Measurements from ENCODE around the gene NAXD.
"Not testable (repeated sequence)": the region's sequence is repeated elsewhere in the genome, so short reads cannot be mapped to it uniquely, and the experiment has no call there.

NAXD gene

DNA sequence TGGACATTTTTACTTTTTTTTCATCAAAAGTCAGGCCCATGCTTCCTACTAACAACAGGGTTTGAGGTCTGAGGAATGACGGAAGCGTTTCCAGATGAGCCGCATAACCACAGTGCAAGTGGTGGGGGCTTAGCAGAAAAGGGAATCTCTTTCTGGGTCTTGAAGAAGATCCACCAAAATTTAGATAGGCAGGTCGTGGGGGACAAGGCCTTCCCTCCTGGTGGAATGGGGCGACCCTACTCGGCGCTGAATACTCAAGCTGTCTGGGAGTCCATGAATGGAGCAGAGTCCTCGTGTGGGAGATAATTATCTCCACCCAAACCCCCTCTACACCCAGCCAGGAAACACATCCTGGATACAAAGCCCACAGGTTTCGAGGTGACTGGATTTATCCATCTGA is 53.7 kb downstream of the NAXD start:
- TF ChIP-seq ZNF585B (tag by site-specific recombination; IDR thresholded peaks at IDR 0.05): no peak
- TF ChIP-seq, protein P1, sequence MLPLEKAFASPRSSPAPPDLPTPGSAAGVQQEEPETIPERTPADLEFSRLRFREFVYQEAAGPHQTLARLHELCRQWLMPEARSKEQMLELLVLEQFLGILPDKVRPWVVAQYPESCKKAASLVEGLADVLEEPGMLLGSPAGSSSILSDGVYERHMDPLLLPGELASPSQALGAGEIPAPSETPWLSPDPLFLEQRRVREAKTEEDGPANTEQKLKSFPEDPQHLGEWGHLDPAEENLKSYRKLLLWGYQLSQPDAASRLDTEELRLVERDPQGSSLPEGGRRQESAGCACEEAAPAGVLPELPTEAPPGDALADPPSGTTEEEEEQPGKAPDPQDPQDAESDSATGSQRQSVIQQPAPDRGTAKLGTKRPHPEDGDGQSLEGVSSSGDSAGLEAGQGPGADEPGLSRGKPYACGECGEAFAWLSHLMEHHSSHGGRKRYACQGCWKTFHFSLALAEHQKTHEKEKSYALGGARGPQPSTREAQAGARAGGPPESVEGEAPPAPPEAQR (tag by site-specific recombination; IDR thresholded peaks at IDR 0.05): no peak
- TF ChIP-seq ZNF544 (tag by site-specific recombination; IDR thresholded peaks at IDR 0.05): no peak
- TF ChIP-seq OSR2 (tag by site-specific recombination; IDR thresholded peaks at IDR 0.05): no peak
- no peak for TF ChIP-seq ZNF660 (tag by site-specific recombination; IDR thresholded peaks at IDR 0.05)
- TF ChIP-seq, protein P2, sequence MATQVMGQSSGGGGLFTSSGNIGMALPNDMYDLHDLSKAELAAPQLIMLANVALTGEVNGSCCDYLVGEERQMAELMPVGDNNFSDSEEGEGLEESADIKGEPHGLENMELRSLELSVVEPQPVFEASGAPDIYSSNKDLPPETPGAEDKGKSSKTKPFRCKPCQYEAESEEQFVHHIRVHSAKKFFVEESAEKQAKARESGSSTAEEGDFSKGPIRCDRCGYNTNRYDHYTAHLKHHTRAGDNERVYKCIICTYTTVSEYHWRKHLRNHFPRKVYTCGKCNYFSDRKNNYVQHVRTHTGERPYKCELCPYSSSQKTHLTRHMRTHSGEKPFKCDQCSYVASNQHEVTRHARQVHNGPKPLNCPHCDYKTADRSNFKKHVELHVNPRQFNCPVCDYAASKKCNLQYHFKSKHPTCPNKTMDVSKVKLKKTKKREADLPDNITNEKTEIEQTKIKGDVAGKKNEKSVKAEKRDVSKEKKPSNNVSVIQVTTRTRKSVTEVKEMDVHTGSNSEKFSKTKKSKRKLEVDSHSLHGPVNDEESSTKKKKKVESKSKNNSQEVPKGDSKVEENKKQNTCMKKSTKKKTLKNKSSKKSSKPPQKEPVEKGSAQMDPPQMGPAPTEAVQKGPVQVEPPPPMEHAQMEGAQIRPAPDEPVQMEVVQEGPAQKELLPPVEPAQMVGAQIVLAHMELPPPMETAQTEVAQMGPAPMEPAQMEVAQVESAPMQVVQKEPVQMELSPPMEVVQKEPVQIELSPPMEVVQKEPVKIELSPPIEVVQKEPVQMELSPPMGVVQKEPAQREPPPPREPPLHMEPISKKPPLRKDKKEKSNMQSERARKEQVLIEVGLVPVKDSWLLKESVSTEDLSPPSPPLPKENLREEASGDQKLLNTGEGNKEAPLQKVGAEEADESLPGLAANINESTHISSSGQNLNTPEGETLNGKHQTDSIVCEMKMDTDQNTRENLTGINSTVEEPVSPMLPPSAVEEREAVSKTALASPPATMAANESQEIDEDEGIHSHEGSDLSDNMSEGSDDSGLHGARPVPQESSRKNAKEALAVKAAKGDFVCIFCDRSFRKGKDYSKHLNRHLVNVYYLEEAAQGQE (tag by site-specific recombination; IDR thresholded peaks at IDR 0.05): no peak
- TF ChIP-seq ZNF473 (tag by site-specific recombination; IDR thresholded peaks at IDR 0.05): no peak
- TF ChIP-seq ZNF404 (tag by site-specific recombination; IDR thresholded peaks at IDR 0.05): no peak
- no peak for TF ChIP-seq ZSCAN23 (tag by site-specific recombination; IDR thresholded peaks at IDR 0.05)
- TF ChIP-seq ZNF501 (tag by site-specific recombination; IDR thresholded peaks at IDR 0.05): no peak
- TF ChIP-seq SP7 (tag by site-specific recombination; IDR thresholded peaks at IDR 0.05): no peak
- TF ChIP-seq ZBTB1 (tag by site-specific recombination; IDR thresholded peaks at IDR 0.05): no peak
- TF ChIP-seq, protein P3, sequence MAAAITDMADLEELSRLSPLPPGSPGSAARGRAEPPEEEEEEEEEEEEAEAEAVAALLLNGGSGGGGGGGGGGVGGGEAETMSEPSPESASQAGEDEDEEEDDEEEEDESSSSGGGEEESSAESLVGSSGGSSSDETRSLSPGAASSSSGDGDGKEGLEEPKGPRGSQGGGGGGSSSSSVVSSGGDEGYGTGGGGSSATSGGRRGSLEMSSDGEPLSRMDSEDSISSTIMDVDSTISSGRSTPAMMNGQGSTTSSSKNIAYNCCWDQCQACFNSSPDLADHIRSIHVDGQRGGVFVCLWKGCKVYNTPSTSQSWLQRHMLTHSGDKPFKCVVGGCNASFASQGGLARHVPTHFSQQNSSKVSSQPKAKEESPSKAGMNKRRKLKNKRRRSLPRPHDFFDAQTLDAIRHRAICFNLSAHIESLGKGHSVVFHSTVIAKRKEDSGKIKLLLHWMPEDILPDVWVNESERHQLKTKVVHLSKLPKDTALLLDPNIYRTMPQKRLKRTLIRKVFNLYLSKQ (tag by site-specific recombination; IDR thresholded peaks at IDR 0.05; ENCODE audit: borderline replicate concordance): no peak
- no peak for TF ChIP-seq FEZF1 (tag by site-specific recombination; IDR thresholded peaks at IDR 0.05)
- POLR2A ChIA-PET: no interaction called here
- CTCF ChIA-PET: no interaction called here
- no peaks in the 10 kb centered on the region for H3K9me3 ChIP-seq (ENCODE audit: control insufficient read depth, insufficient read depth, low read depth, low read length)
- H3K27ac ChIP-seq (ENCODE audit: extremely low read depth, low read depth, low read length): no peak overlapping the region
- no peaks in the 10 kb centered on the region for H3K4me1 ChIP-seq (ENCODE audit: control insufficient read depth, insufficient read depth, low read length)
- peaks cover 0 to 59% of the 10 kb centered on the region in 2 experiments; a peak in 1 of 3 replicates for H3K36me3 ChIP-seq (ENCODE audit: control insufficient read depth in 2 of 2, insufficient read depth in 1 of 2, low read length in 2 of 2)
- H3K4me3 ChIP-seq (ENCODE audit: low read depth, low read length): no peak overlapping the region

DNA sequence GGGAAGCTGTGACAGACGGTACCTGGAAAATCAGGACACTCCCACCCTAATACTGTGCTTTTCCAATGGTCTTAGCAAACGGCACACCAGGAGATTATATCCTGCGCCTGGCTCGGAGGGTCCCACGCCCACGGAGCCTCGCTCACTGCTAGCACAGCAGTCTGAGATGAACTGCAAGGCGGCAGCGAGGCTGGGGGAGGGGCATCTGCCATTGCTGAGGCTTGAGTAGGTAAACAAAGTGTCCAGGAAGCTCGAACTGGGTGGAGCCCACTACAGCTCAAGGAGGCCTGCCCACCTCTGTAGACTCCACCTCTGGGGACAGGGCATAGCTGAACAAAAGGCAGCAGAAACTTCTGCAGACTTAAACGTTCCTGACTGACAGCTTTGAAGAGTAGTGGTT is 54.5 kb downstream of the NAXD start:
- H3K27ac ChIP-seq (ENCODE audit: extremely low read depth, low read depth, low read length); H3K4me3 ChIP-seq (ENCODE audit: low read depth, low read length); POLR2A ChIA-PET; H3K9me3 ChIP-seq (ENCODE audit: control insufficient read depth, insufficient read depth, low read depth, low read length); H3K4me1 ChIP-seq (ENCODE audit: control insufficient read depth, insufficient read depth, low read length): not testable (repeated sequence)
- H3K36me3 ChIP-seq (ENCODE audit: control insufficient read depth in 2 of 2, insufficient read depth in 1 of 2, low read length in 2 of 2): peaks cover 0 to 51% of the 10 kb centered on the region in 2 experiments; a peak in 1 of 3 replicates
- CTCF ChIA-PET: interaction anchor here (1.0 kb wide), 1 partner anchor 76 kb away, joined by 3 read pairs; no protein-coding TSS in a partner anchor

DNA sequence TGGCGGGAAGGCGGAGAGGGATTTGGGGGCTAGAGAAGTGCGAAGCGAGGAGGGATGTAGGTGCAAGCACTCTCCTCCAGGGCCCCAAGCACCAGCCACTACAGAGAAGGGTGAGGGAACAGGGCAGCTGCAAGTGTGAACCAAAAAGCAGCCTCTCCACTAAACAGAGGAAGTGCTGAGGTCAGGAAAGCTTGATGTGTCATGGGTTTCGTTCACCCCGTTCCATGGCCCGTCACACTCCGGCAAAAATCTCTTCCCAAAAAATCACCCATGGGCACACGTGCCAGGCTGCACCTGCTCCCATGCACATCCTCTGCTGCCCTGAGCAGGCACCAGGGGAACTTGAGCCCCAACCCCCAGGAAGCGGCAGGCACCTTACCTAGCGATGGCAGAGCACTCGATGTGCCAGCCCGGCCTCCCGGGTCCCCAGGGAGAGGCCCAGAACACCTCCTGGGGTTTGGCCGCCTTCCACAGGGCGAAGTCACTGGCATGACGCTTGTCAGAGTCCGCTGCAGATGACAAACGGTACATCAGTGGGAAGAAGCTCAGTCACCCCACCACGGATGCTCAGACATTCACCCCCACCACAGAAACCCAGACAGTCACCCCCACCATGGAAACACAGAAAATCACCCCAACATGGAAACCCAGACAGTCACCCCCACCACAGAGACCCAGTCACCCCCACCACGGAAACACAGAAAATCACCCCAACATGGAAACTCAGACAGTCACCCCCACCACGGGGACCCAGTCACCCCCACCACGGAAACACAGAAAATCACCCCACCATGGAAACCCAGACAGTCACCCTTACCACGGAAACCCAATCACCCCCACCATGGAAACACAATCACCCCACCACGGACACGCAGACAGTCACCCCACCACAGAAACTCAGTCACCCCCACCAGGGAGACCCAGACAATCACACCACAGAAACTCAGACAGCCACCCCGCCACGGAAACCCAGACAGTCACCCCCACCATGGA is 61.5 kb downstream of the NAXD start:
- H3K36me3 ChIP-seq (ENCODE audit: control insufficient read depth in 2 of 2, insufficient read depth in 1 of 2, low read length in 2 of 2): peaks cover 0 to 49% of the 10 kb centered on the region in 2 experiments; a peak in 2 of 3 replicates
- no peak overlapping the region for H3K27ac ChIP-seq (ENCODE audit: extremely low read depth, low read depth, low read length)
- no peaks in the 10 kb centered on the region for H3K4me1 ChIP-seq (ENCODE audit: control insufficient read depth, insufficient read depth, low read length)
- no peaks in the 10 kb centered on the region for H3K9me3 ChIP-seq (ENCODE audit: control insufficient read depth, insufficient read depth, low read depth, low read length)
- ChIA-PET CTCF (interaction anchor here (0.6 kb wide), 1 partner anchor 407 kb away, joined by 3 read pairs; no protein-coding TSS in a partner anchor), POLR2A (no interaction called here)
- H3K4me3 ChIP-seq (ENCODE audit: low read depth, low read length): no peak overlapping the region
- TF ChIP-seq, protein P4, sequence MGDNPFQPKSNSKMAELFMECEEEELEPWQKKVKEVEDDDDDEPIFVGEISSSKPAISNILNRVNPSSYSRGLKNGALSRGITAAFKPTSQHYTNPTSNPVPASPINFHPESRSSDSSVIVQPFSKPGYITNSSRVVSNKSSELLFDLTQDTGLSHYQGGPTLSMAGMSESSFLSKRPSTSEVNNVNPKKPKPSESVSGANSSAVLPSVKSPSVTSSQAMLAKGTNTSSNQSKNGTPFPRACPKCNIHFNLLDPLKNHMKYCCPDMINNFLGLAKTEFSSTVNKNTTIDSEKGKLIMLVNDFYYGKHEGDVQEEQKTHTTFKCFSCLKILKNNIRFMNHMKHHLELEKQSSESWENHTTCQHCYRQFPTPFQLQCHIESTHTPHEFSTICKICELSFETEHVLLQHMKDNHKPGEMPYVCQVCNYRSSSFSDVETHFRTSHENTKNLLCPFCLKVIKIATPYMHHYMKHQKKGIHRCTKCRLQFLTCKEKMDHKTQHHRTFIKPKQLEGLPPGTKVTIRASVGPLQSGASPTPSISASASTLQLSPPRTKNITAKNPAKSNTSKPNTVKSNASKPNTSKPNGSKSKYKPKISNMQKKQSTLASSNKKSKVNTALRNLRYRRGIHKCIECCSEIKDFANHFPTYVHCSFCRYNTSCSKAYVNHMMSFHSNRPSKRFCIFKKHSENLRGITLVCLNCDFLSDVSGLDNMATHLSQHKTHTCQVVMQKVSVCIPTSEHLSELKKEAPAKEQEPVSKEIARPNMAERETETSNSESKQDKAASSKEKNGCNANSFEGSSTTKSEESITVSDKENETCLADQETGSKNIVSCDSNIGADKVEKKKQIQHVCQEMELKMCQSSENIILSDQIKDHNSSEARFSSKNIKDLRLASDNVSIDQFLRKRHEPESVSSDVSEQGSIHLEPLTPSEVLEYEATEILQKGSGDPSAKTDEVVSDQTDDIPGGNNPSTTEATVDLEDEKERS (tag by site-specific recombination; IDR thresholded peaks at IDR 0.05): no peak
- TF ChIP-seq ZSCAN23 (tag by site-specific recombination; IDR thresholded peaks at IDR 0.05) (no peak), ZNF785 (tag by site-specific recombination; IDR thresholded peaks at IDR 0.05) (no peak), KLF16 (tag by site-specific recombination; IDR thresholded peaks at IDR 0.05) (no peak), MYNN (tag by site-specific recombination; IDR thresholded peaks at IDR 0.05; ENCODE audit: borderline replicate concordance) (no peak)
- TF ChIP-seq, protein P5, sequence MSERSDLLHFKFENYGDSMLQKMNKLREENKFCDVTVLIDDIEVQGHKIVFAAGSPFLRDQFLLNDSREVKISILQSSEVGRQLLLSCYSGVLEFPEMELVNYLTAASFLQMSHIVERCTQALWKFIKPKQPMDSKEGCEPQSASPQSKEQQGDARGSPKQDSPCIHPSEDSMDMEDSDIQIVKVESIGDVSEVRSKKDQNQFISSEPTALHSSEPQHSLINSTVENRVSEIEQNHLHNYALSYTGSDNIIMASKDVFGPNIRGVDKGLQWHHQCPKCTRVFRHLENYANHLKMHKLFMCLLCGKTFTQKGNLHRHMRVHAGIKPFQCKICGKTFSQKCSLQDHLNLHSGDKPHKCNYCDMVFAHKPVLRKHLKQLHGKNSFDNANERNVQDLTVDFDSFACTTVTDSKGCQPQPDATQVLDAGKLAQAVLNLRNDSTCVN (tag by site-specific recombination; optimal IDR thresholded peaks at IDR 0.05): no peak
